Body of pancreas (tissue), 4 donors: ENCODE data around the gene DNAJB13.

ENCODE experiments used
- CTCF ChIP-seq, 7 experiments: fragments of 450-650 bp in 4 of 7; fragments of 200-600 bp in 3 of 7; sonication (generic) in 3 of 7; IDR thresholded peaks; one replicate each; pipeline ENCODE4 v1.5.1; 2016 to 2019; ENCODE audit warnings: antibody characterized with exemption in 7 of 7
- POLR2A ChIP-seq, 3 donors: fragments of 450-650 bp; IDR thresholded peaks; one replicate each; pipeline ENCODE4 v1.6.1; 2016; ENCODE audit warnings: antibody characterized with exemption in 3 of 3, mild to moderate bottlenecking in 2 of 3

GRCh38 chr11:74000307-74001133, 49.7 kb downstream of the DNAJB13 start:
- TF ChIP-seq POLR2A (IDR thresholded peaks at IDR 0.05): no peak
- TF ChIP-seq CTCF (IDR thresholded peaks at IDR 0.05): no peak
